Astrocyte of the spinal cord (primary cell): ENCODE measurements around the gene KLHL29.

Experiments
- DNase-seq: peaks from one replicate; pipeline ENCODE4 v3.0.0; 2011; ENCODE audit warnings: low read depth, low spot score
- H3K4me3 ChIP-seq: 2 replicates; pipeline ENCODE4 v1.5.1; 2011; ENCODE audit warnings: low read depth, mild to moderate bottlenecking, low read length, moderate library complexity
- in situ Hi-C: cut with HindIII; loops from 2 replicates; pipeline ENCODE4 v1.10.0; 2017; ENCODE audit warnings: low sequenced_read_pairs
- TF ChIP-seq, protein P1 (sequence below): IDR thresholded peaks from 2 replicates; pipeline ENCODE4 v1.5.1; 2012; ENCODE audit warnings: low read depth, mild to moderate bottlenecking, low read length, inconsistent platforms

Gene KLHL29

DNA sequence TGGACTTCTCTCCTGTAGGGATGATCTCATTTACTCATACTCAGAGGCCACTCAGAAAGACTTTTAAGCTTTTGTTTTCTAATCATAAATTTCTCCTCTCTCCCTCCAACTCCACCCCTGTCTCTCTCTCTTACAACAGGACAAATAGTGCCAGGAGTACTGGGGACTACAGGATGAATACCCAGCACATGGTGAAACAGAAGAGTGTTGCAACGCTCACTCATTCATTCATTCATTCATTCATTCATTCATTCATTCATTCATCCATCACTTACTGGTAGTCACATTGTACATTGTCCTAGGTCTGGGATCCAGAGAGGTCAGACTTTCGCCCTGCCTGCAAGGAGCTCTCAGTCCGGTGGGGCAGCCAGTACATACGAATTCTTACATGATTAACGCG is 97.6 kb downstream of the KLHL29 start:
- in situ Hi-C loops = no loop called here
- no peak overlapping the region for H3K4me3 ChIP-seq
- no peak for DNase-seq
- TF ChIP-seq, protein P1, sequence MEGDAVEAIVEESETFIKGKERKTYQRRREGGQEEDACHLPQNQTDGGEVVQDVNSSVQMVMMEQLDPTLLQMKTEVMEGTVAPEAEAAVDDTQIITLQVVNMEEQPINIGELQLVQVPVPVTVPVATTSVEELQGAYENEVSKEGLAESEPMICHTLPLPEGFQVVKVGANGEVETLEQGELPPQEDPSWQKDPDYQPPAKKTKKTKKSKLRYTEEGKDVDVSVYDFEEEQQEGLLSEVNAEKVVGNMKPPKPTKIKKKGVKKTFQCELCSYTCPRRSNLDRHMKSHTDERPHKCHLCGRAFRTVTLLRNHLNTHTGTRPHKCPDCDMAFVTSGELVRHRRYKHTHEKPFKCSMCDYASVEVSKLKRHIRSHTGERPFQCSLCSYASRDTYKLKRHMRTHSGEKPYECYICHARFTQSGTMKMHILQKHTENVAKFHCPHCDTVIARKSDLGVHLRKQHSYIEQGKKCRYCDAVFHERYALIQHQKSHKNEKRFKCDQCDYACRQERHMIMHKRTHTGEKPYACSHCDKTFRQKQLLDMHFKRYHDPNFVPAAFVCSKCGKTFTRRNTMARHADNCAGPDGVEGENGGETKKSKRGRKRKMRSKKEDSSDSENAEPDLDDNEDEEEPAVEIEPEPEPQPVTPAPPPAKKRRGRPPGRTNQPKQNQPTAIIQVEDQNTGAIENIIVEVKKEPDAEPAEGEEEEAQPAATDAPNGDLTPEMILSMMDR = no peak

DNA sequence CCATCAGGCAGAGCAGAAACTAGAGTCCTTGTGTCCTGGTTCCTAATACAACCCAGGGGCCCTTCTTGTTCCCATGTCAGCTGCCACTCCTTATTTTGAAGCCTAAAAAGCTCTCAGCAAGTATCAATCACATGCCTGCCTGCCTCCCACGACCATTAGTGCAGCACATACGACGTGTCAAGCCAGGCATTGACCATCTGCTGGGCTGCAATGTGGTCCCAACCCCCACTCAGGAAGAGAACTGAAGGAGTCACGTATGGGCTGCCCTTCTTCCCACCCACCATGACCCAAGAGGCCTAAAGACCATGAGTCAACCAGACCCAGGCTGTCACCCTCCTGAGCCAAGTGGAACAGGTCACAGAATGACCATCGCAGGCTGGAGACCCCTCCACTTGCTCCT is 98.8 kb downstream of the KLHL29 start:
- H3K4me3 ChIP-seq = no peak overlapping the region
- TF ChIP-seq, protein P1 = no peak
- DNase-seq = no peak
- in situ Hi-C loops = no loop called here

GRCh38 chr2:23484275-23484674 is 99.3 kb downstream of the KLHL29 start:
- TF ChIP-seq, protein P1 = no peak
- H3K4me3 ChIP-seq = no peak overlapping the region
- in situ Hi-C loops = no loop called here
- no peak for DNase-seq

DNA sequence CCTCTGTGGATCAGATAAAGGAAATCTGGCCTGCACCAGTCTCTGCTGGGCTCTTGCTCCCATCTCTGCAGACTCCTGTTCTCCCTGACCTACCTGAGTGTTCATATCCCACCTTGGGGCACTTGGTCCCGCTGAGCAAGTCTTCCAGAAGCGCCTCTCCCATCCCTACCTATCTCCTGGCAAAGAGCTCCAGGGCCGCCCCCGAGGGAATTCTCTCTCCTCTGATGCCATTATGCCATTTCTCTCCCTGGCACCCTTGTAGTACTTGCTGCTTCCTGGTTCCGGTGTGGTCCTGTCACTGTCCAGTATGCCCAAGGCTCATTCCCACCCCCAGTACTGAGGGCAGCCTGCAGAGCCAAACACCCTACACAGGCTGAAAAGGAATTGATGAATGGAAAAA is 99.8 kb downstream of the KLHL29 start:
- in situ Hi-C loops = no loop called here
- TF ChIP-seq, protein P1 = no peak
- H3K4me3 ChIP-seq = no peak overlapping the region
- DNase-seq = no peak

DNA sequence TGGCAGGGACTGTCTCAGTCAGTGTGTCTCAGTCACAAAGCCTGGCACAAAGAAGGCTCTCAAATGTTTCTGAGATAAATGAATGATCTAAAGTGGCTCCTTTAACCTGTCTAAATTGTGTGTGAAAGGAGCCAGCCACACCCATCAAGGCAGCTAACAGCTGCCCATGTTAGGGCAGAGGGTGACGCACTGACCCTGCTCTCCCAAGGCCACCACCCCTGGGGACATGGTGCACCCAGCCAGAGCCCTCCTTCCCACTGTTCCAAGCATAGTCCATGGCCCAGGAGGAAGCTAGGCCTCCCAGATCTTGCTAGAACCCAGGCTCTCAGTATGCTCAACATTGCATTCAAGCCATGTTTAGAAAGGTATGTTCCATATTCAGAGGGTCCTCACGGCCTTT is 100.3 kb downstream of the KLHL29 start:
- no peak for DNase-seq
- H3K4me3 ChIP-seq = no peak overlapping the region
- TF ChIP-seq, protein P1 = no peak
- in situ Hi-C loops = no loop called here

DNA sequence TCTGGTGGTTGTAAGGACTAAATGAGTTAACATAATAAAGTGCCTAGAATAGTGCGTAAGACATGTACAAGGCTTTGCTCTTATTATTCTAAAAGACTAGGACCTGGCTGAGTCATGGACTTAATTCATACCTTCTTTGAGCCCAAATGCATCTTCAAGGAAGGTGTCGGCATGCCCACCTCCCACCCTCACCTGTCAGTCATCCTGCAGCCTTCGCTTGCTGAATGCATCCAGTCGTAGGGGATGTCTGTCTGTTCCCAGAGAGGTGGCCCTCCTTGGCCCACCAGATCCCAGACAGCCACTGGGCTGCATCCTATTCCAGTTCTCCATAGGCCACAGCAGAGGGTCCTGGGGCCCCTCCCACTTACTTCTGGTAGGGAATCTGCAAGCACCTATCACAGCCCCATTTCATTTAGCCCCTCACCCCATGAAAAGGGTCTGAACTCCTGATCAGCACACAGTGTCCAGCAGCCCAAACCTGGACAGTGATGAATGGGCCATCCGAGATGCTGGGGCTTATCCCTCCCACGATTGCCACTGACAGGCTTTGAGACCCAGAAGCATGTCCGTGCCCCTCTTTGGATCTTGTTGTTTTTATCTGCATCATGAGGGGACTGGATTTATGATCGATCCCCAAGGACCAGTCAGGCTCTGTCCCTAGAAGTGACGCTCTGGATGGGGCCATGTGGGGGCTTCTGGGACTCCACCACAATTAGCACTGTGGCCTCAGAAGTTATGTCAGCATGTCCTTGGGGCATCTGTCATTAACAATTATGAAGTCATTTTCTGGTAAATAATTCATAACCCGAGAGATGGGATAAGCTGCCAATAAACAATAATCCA is 101.1 kb downstream of the KLHL29 start:
- no peak overlapping the region for H3K4me3 ChIP-seq
- TF ChIP-seq, protein P1 = no peak
- no peak for DNase-seq
- in situ Hi-C loops = no loop called here
